ENCODE results near the gene ABCC6.

GRCh38 chr16:16190546-16190945, 32.7 kb downstream of the ABCC6 start:
- TF ChIP-seq, protein P1, sequence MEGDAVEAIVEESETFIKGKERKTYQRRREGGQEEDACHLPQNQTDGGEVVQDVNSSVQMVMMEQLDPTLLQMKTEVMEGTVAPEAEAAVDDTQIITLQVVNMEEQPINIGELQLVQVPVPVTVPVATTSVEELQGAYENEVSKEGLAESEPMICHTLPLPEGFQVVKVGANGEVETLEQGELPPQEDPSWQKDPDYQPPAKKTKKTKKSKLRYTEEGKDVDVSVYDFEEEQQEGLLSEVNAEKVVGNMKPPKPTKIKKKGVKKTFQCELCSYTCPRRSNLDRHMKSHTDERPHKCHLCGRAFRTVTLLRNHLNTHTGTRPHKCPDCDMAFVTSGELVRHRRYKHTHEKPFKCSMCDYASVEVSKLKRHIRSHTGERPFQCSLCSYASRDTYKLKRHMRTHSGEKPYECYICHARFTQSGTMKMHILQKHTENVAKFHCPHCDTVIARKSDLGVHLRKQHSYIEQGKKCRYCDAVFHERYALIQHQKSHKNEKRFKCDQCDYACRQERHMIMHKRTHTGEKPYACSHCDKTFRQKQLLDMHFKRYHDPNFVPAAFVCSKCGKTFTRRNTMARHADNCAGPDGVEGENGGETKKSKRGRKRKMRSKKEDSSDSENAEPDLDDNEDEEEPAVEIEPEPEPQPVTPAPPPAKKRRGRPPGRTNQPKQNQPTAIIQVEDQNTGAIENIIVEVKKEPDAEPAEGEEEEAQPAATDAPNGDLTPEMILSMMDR (conservative IDR thresholded peaks at IDR 0.05; ENCODE audit: low read length) = no peak
- no peak for TF ChIP-seq EZH2phosphoT487 (IDR thresholded peaks at IDR 0.05; ENCODE audit: borderline replicate concordance, low read depth, low read length)
